Bronchial epithelial cell (primary cell): Measurements from ENCODE around the gene ZBTB17. TPM values are rescaled to one million over a fixed set of nuclear protein-coding genes. Genes with fewer than 3 reads are reported as not detected.
A peak's percentile ranks its signal among the peaks of the same experiment; 100 is the strongest.

Experiments used
- DNase-seq: peaks from one replicate; pipeline ENCODE4 v3.0.0-alpha.2; 2010; ENCODE audit warnings: low read depth
- FAIRE-seq: peaks from 2 replicates; lab custom pipeline; 2011; peaks lifted over from hg19 to GRCh38; lab: Jason Lieb, UNC
- H3K27me3 ChIP-seq: 2 replicates; pipeline ENCODE4 v1.5.1; 2011; ENCODE audit warnings: low read length; ENCODE audit not compliant: control insufficient read depth, insufficient read depth
- H3K36me3 ChIP-seq: 2 replicates; pipeline ENCODE4 v1.5.1; 2011; ENCODE audit warnings: low read length; ENCODE audit not compliant: control insufficient read depth, insufficient read depth
- H3K4me3 ChIP-seq: 2 replicates; pipeline ENCODE4 v1.5.1; 2011; ENCODE audit warnings: mild to moderate bottlenecking, low read depth, low read length, control low read depth
- total RNA-seq: library from RNA; depleted of rRNA; stranded (reverse); fragments of >200 nt; gene quantifications from 2 replicates; pipeline ENCODE4 v1.2.1, GENCODE V29; 2014
- TF ChIP-seq, protein P1 (sequence below): IDR thresholded peaks from 2 replicates; pipeline ENCODE4 v1.5.1; 2011; ENCODE audit warnings: mild to moderate bottlenecking, moderate library complexity, low read length, control low read depth, inconsistent platforms; ENCODE audit not compliant: insufficient read depth, severe bottlenecking

The ZBTB17 gene
- total RNA-seq, 1 donor from 2014 or later = 33.7 TPM

DNA sequence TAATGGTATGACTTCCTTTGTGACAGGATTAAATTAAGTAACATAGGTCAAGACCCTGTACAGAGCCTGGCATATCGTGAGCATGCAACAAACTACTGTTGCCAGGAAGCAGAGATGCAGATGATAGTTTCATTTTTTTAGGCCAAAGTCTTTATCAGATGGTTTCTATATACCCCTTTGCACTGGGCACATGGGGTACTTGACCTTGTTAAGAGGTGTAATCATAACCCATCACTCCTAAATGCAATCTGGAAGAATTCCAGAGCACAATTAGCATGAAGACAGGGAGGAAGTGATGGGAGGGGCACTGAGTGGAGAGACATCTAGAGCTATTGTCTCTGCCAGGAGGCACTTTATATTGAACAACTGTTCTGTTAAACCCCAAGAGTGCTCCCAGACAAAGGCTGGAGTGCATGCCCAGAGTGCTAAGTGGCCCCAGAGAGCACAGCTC, 22.1 kb downstream of the ZBTB17 start:
- H3K36me3 ChIP-seq = peaks cover 4% of the 10 kb centered on the region
- no peak for FAIRE-seq
- DNase-seq = peak; percentile 22

DNA sequence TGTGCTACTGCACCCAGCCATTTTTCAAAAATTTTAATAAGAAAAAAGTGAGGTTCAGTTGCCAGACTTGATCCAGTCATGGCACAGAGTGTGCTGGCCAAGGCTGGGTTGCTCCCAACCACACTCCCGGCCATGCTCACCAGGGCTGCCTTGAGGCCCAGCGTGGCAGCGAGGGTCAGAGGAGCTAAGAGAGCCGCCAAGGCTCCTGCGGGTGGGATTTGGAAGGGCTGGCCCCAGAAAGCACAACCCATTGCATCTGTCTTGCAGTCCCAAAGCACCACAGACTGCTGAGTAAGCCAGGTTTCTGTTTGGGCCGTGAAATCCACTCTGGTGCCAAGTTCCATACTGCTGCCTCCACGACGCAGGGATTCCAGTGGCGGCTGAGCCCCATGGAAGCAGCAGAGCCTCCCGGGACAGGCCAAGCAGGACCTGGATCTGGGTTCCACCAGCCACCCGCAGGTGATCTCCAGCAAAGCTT, 22.6 kb downstream of the ZBTB17 start:
- H3K27me3 ChIP-seq = no peaks in the 10 kb centered on the region
- DNase-seq (peak; percentile 23), FAIRE-seq (no peak)
- TF ChIP-seq, protein P1, sequence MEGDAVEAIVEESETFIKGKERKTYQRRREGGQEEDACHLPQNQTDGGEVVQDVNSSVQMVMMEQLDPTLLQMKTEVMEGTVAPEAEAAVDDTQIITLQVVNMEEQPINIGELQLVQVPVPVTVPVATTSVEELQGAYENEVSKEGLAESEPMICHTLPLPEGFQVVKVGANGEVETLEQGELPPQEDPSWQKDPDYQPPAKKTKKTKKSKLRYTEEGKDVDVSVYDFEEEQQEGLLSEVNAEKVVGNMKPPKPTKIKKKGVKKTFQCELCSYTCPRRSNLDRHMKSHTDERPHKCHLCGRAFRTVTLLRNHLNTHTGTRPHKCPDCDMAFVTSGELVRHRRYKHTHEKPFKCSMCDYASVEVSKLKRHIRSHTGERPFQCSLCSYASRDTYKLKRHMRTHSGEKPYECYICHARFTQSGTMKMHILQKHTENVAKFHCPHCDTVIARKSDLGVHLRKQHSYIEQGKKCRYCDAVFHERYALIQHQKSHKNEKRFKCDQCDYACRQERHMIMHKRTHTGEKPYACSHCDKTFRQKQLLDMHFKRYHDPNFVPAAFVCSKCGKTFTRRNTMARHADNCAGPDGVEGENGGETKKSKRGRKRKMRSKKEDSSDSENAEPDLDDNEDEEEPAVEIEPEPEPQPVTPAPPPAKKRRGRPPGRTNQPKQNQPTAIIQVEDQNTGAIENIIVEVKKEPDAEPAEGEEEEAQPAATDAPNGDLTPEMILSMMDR = no peak
- H3K36me3 ChIP-seq = peaks cover 6% of the 10 kb centered on the region
- no peak overlapping the region for H3K4me3 ChIP-seq

More for the DNA sequence above, 22.1 kb downstream of the ZBTB17 start:
- H3K27me3 ChIP-seq = no peaks in the 10 kb centered on the region
- TF ChIP-seq, protein P1 = no peak
- no peak overlapping the region for H3K4me3 ChIP-seq

DNA sequence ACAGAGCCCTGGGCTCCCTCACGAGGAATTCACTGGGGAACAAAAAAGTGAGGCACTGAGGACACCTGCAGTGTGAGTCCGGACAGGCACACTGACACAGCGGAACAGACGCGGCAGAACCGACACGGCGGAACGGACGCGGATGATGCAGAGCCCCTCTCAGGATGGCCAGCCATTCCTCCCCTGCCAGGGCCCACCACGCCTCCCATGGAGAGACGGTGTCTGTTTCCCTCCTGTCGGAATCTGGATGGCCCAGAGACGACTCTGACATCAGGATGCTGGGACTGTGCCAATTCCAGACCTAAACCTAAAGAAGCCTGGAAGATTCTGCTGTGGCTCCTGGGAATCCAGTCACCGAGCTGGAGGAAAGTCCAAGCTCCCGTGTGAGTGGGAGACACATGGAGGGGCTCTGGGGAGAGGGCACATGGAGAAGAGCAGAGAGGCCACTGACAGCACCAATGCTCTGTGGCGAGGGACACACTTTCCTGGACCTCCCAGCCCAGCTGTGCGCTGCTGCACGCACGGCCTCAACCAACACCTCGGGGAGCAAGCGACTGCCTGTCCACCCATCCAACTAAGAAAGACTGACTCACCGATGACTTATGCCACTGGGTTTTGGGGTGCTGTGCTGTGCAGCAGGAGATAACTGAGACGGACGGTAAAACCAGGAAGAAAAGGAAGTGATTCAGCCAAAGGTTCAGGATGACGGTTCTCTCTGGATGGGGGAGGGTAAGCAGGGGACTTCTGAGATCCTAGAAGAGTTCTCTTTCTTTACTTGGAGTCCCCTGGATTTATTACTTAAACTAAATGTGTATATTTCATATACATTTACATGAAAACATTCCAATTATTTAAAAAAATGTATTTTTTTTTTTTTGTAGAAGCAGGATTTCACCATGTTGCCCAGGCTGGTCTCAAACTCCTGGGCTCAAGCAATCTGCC, 23.3 kb downstream of the ZBTB17 start:
- no peak overlapping the region for H3K4me3 ChIP-seq
- no peaks in the 10 kb centered on the region for H3K27me3 ChIP-seq
- FAIRE-seq (peak; percentile 99), DNase-seq (peak; percentile 100)
- TF ChIP-seq, protein P1 = no peak
- peaks cover 12% of the 10 kb centered on the region for H3K36me3 ChIP-seq

DNA sequence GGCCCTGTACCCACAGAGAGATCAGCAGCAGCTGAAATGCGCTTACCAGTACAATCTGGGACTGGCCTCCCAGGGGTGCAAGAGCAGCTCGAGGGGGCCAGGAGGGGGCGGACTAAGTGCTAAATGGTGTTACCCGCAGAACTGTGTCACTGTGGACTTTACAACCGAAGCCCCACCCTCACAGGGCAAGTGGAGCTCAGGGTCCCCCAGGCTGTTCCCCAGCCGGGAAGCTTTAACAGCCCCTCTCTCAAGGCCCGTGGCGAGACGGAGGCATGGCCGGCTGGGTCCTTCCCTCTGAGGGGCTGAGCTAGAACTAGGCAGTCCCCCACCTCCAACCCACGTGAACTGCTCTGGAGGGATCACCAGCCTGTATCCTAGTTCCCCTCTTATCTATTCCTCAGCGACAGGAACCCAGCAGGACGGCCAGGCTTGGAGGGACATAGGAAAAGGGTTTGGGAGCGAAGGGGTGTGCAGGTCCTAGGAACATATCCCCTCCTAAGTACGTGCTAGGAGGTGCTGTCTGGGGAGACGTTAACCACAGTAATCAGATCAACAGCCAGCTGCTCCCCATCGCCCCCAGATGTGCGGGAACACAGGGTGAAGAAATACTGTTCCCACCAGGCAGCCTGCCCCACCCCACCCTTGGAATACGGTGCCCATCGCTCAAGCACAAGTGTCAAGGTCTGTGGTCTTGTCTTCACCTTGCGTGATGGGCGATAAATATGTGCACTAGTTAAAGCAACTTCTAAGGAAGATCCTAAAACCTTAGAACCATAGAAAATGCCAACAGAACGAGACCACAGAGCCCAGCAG, 24.4 kb downstream of the ZBTB17 start:
- H3K36me3 ChIP-seq = peaks cover 20% of the 10 kb centered on the region
- DNase-seq (no peak), FAIRE-seq (no peak)
- TF ChIP-seq, protein P1 = no peak
- no peak overlapping the region for H3K4me3 ChIP-seq
- H3K27me3 ChIP-seq = no peaks in the 10 kb centered on the region

DNA sequence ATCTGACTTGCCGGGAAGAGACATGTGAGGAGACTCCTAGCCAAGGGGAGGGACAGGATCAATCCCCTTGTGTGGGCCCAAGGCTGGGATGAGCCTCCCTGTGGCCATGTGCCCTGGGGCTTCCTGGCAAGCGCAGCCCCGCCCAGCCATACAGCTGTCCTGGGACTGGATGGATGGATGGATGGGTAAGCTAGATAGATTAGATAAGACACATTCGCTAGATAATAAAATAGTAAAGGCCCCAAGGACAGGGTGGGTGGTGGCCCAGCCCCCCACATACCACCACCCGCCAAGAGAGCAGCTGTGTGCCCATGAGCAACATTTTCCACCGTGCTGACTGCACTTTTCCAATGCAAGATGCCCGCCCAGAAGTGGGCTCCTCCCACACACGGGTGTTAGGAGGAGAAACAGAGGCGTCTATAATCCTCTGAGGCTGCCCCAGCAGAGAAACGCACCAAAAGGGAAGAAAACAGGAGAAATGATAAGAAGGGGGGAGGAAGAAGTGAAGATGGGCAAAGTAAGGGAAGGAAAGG, 25.1 kb downstream of the ZBTB17 start:
- Histone ChIP-seq H3K4me3 (no peak overlapping the region), H3K27me3 (no peaks in the 10 kb centered on the region), H3K36me3 (peaks cover 22% of the 10 kb centered on the region)
- TF ChIP-seq, protein P1 = no peak
- DNase-seq = no peak
- no peak for FAIRE-seq
